BE2C (cell line): ENCODE data around the gene ZNF423.
"Not testable (repeated sequence)": the region's sequence is repeated elsewhere in the genome, so short reads cannot be mapped to it uniquely, and the experiment has no call there.

Experiments
- DNase-seq: peaks from one replicate; pipeline ENCODE4 v3.0.0-alpha.2; 2020
- H3K27me3 ChIP-seq: fragments of 250-450 bp; sonication (Bioruptor Pico); 2 replicates; pipeline ENCODE4 v1.5.1; 2020; ENCODE audit warnings: mild to moderate bottlenecking
- H3K36me3 ChIP-seq: fragments of 250-450 bp; sonication (Bioruptor Pico); 2 replicates; pipeline ENCODE4 v1.5.1; 2020; ENCODE audit warnings: mild to moderate bottlenecking
- H3K4me1 ChIP-seq: fragments of 250-450 bp; sonication (Bioruptor Pico); 2 replicates; pipeline ENCODE4 v1.5.1; 2020
- H3K4me3 ChIP-seq: 2 replicates; pipeline ENCODE4 v1.5.1; 2011; ENCODE audit warnings: low read depth, low read length
- H3K9me3 ChIP-seq: fragments of 250-450 bp; sonication (Bioruptor Pico); 2 replicates; pipeline ENCODE4 v1.5.1; 2020
- TF ChIP-seq, protein P1 (sequence below): IDR thresholded peaks from 2 replicates; pipeline ENCODE4 v1.5.1; 2012; ENCODE audit warnings: mild to moderate bottlenecking, low read depth, low read length

The ZNF423 gene

DNA sequence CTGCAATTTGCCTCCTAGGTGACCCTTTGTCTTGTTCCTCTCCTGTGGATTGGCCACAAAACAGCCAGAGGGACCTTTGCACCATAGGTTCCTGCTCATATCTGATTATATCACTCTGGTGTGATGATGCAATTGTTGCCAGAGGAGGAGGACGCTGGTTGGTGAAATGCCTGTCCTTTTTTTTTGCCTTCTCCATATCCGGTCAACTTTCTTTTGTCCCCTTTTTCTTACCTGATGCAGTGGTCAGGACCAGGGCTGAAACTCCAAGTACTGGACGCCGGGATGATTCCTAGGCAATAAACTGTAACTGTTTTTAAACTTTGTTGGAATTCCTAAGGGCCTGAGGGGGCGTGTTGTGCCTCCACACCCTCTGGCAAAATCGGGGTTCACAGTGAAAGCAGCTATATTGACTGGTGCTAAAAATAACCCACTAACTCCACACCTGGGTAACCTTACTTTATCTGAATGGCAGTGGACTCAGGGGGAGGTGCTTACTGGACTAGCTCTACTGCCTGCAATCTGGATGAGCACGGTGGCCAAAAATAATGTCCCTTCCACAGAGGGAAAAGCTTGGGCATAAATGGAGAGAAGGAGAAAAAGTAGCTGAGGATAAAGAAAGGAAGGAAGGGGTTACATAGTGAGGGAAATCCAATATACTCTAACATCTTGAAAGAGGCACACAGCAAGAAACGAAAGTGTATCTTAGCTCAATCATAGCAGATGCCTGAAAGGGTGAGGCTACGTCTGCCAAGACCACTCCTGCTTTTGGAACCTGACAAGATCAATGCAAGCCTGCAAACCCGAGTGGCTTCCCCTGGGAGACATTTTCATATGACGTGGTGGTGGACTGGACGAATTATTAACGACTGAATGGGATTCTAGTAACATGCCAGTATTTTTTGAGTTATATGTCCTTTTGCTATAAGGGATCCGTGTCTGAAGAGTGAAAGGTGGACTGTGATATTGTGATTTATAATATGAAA is 28.4 kb upstream of the ZNF423 start:
- peak; percentile 37 for DNase-seq
- peak overlapping the region; percentile 4; the same call in 1 of the 2 replicates for H3K4me3 ChIP-seq

DNA sequence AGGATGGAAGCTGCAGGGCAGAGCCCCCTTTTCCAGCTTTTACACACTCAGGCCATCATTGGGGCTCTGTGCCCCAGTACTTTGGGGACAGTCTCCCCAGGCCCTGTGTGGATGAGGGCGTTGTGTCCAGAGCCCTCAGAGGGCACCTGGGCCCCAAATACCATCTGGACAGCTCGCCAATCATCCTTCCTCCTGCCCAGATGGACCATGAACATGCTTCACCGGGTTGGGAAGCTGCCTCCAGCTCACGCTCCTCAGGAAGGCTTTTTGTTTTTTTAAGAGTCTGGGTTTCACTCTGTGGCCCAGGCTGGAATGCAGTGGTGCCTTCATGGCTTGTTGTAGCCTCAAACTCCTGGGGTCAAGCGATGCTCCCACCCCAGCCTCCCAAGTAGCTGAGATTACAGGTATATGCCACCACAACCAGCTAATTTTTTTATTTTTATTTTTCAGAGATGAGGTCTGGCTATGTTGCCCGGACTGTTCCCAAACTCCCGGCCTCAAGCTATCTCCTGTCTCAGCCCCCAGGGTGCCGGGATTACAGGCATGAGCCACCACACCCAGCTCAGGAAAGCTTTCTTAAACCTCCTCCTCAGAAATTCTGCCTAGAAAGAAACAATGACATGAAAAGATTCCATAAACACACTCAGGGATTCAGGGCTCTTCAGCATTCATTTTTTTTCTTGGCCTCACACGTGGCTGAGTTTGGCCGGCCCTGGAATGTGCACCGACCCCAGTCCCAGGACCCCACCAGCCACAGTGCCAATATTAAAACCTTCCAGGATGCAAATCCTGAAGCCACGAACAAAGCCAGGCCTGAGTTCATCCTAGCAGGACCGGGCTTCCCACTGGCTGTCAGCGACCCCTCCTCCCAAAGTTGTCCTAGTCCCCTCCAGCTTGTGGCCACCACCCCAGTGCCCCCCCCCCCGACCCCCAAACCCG is 27.4 kb upstream of the ZNF423 start:
- Histone ChIP-seq H3K27me3 (no peaks in the 10 kb centered on the region), H3K36me3 (no peaks in the 10 kb centered on the region), H3K9me3 (no peaks in the 10 kb centered on the region), H3K4me3 (no peak overlapping the region), H3K4me1 (peaks cover 5% of the 10 kb centered on the region; the same call in 1 of the 2 replicates)
- DNase-seq, result no peak
- TF ChIP-seq, protein P1, sequence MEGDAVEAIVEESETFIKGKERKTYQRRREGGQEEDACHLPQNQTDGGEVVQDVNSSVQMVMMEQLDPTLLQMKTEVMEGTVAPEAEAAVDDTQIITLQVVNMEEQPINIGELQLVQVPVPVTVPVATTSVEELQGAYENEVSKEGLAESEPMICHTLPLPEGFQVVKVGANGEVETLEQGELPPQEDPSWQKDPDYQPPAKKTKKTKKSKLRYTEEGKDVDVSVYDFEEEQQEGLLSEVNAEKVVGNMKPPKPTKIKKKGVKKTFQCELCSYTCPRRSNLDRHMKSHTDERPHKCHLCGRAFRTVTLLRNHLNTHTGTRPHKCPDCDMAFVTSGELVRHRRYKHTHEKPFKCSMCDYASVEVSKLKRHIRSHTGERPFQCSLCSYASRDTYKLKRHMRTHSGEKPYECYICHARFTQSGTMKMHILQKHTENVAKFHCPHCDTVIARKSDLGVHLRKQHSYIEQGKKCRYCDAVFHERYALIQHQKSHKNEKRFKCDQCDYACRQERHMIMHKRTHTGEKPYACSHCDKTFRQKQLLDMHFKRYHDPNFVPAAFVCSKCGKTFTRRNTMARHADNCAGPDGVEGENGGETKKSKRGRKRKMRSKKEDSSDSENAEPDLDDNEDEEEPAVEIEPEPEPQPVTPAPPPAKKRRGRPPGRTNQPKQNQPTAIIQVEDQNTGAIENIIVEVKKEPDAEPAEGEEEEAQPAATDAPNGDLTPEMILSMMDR, result no peak

More for the DNA sequence above, 28.4 kb upstream of the ZNF423 start:
- Histone ChIP-seq H3K4me1 (peaks cover 5% of the 10 kb centered on the region; the same call in 1 of the 2 replicates), H3K36me3 (no peaks in the 10 kb centered on the region), H3K9me3 (no peaks in the 10 kb centered on the region), H3K27me3 (no peaks in the 10 kb centered on the region)
- TF ChIP-seq, protein P1, result no peak

DNA sequence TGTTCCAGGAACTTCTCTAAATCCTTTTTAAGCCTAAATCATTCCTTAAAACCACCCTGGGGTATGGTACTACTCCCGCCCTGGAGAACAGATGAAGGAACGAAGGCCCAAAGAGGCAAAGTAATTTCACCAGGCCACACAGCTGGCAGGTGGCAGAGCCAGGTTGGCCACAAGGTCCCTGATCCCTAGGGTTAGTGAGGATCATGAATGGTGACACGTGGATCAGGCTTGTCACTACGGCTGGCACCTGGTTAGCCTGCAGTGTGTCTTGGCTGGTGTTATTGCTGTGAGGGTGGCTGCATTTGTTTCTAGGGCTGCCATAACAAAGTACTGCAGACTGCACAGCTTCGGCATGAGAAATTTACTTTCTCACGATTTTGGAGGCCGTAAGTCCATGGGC is 26.0 kb upstream of the ZNF423 start:
- H3K4me3 ChIP-seq, result no peak overlapping the region
- H3K27me3 ChIP-seq, result no peaks in the 10 kb centered on the region
- peaks cover 5% of the 10 kb centered on the region; the same call in 1 of the 2 replicates for H3K4me1 ChIP-seq
- TF ChIP-seq, protein P1, result no peak
- H3K9me3 ChIP-seq, result no peaks in the 10 kb centered on the region
- no peak for DNase-seq
- H3K36me3 ChIP-seq, result no peaks in the 10 kb centered on the region

DNA sequence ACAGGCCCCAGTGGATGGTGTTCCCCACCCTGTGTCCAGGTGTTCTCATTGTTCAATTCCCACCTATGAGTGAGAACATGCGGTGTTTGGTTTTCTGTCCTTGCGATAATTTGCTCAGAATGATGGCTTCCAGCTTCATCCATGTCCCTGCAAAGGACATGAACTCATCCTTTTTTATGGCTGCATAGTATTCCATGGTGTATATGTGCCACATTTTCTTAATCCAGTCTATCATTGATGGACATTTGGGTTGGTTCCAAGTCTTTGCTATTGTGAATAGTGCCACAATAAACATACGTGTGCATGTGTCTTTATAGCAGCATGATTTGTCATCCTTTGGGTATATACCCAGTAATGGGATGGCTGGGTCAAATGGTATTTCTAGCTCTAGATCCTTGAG is 22.6 kb upstream of the ZNF423 start:
- DNase-seq, H3K27me3 ChIP-seq, H3K36me3 ChIP-seq, H3K4me3 ChIP-seq, H3K4me1 ChIP-seq, H3K9me3 ChIP-seq: not testable (repeated sequence)

DNA sequence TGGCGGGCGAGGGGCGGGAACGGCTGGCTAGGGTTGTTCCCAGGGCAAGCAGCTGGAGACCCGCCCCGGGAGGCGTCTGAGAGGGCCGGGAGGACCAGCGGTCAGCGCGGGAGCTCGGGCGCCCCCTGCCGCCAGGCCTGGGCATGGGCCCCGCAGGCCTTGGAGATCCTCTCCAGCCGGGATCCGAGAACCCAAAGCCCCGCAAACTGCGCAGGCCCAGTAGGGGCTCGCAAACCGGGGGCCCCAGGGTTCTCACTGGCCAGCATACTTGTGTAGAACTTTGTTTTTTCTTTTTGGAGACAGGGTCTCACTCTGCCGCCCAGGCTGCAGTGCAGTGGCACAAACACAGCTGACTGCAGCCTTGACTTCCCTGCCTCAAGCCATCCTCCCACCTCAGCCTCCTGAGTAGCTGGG is 20.8 kb upstream of the ZNF423 start:
- H3K4me1 ChIP-seq, result no peaks in the 10 kb centered on the region
- TF ChIP-seq, protein P1, result peak; percentile 29
- no peaks in the 10 kb centered on the region for H3K9me3 ChIP-seq
- DNase-seq, result peak; percentile 34
- no peaks in the 10 kb centered on the region for H3K27me3 ChIP-seq
- H3K4me3 ChIP-seq, result no peak overlapping the region
- no peaks in the 10 kb centered on the region for H3K36me3 ChIP-seq

DNA sequence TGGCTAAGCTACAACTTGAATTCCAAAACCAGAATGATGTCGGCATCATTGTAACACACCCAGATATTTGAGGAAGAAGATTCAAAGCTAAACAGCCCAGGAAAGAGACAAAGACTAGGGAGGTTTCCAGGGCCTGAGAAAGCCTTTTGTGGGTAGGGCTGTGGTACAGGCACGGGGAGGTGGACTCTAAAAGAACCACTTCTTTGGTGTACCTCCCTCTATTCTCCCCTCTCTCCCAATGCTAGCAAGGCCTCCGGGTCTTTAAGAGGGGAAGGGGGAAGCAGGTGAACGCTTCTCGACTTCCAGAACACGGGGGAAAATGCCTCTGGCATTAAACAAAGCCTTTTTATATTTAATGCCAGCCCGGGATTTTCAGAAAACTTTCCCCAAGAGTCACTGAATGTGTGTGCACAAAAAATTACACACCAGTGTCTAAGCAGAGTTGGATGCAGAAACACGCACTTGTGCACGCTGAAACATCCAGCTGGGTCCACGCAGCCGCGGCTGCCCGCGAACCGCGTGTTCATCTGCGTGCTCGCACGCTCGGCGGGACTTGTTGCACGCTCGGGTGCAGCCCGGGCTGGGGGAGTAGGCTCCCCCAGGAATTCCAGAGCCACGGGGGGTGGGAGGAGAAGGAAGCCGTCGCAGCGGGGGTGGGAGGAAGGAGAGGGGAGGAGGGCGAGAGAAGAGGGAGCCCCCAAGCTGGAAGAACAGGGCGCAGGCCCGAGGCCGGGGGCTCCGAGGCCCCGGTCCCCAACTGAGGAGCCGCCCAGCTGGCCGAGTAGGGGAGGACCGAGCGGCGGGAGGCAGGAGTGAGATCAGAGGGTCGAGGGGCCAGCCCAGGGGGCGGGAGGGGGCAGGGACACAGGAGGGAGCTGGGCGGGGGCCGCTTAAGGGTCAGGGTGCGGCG is 20.1 kb upstream of the ZNF423 start:
- no peak for DNase-seq
- no peaks in the 10 kb centered on the region for H3K4me1 ChIP-seq
- H3K27me3 ChIP-seq, result no peaks in the 10 kb centered on the region
- no peaks in the 10 kb centered on the region for H3K9me3 ChIP-seq
- TF ChIP-seq, protein P1, result no peak
- no peak overlapping the region for H3K4me3 ChIP-seq
- H3K36me3 ChIP-seq, result no peaks in the 10 kb centered on the region
